Measurements from ENCODE around the gene DENND4C.
"Not testable (repeated sequence)": the region's sequence is repeated elsewhere in the genome, so short reads cannot be mapped to it uniquely, and the experiment has no call there.

DENND4C gene

DNA sequence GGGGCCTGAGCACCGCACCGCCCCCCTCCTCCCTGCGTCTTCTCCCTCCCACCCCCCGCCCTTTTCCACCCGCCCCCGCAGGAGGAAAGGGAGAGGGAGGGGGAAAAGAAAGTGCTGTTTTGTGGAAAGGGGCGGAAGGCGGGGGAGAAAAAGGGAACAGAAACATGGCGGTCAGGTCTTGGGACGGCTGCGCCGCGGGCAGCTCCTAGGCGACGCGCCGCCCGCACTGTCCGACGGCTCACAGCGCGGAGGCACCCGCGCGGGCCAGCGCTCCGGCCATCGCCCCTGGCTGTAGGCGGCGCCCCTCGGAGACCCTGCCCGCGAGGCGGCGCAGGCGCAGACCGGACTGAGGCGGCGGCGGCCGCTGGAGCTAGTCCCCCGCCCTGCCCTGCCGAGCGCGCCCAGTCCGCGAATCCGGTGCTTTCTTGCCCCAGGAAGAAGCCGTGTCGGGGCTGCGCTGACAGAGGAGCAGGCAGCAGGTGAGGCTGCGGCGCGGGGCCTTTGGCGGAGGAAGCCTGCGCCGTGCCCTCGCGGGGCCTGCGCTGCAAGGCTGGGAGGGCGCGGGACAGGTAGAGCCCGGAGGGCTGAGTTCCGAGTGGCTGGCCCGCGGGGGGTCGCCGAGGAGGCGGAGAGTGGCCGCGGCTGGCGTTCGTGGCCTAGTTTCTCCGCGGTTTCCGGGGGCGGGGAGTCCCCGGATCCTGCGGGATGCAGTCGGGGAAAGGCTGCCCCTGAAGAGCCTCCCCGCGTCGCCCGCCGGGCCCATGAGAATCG lies at the start of gene DENND4C:
TSS of gene DENND4C (plus strand) at position 339 of the 771 bp plus-strand sequence. CDS start 45,482 bp downstream, outside the sequence.
- peak; percentile 77 for DNase-seq

DNA sequence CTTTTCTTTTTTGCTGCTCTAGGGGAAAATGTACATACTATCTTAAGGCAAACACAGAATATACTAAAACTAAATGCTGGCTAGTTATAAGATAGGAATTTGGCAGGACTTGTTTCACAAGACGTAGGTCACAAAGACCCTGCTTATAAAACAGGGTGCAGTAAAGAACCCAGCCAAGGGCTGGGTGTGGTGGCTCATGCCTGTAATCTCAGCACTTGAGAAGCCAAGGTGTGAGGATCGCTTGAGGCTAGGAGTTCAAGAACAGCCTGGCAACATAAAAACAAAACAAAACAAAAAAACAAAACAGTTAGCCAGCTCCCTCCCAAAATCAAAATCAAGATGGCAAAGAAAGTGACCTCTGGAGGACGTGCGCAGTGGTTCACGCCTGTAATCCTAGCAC lies 49.5 kb upstream of the DENND4C start:
- DNase-seq: no peak

DNA sequence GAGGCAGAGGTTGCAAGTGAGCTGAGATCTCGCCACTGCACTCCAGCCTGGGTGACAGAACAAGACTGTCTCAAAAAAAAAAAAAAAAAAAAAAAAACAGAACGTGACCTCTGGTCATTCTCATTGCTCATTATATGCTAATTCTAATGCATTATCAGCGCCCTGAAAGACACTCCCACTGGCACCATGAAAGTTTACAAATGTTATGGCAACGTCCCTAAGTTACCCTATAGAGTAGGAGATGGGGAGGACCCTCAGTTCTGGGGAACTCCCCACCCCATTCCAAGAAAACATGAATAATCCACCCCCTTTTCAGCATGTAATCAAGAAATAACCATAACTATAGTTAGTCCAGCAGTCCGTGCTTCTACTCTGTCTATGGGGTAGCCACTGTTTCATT lies 48.9 kb upstream of the DENND4C start:
- no peak for DNase-seq

DNA sequence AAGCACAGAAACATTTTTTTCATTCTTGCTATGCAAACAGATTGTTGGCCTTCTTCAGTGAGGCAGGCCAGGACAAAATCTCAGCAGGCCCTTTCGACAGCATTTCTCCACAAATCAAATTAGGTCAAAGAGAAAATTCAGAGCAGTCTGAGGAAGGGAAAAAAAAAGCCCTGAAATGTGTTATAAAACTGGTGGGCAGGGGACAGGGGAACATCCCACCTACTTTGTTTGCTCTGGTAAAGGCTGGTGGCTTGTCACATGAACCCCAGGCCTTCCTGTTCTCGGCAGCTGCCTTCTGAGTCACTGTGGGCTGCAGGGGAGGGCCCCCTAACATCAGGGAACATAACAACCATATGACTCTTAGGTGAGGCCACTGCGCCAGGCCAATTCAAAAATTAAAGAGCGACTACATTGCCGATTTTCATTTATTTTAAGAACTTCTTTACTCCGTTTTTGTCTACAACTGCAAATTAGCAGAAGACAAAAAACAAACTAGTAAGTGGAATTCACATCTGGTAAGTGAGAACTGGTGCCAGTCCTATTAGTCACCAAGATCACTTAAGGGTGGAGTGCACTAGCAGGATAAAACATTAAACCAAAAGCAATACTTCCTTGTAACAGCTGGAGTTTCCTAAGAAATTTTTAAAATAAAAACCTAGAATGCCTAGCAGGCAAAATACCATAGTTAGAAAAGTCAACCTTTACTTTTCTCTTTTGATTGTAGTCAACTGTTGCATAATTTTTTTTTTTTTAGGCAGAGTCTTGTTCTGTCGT lies 46.2 kb upstream of the DENND4C start:
- DNase-seq: peak; percentile 40 to 91

DNA sequence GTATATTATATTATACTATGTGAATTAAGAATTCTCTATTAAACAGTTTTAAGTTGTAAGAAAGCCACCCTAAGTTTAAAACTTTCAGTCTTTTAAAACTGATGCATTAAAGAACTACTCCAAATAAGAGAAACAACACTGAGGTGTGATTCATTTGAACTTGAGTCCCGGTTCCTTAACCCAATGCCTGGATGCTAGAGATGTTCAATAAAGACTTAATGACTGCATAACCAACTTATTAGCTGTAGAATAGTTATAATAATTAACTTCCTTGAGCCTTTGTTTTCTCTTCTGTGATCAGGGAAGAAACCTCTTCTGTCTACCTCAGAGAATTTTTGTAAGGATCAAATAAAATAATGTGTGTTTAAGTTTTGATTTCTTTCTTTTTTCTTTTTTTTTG lies 45.3 kb upstream of the DENND4C start:
- no peak for DNase-seq

DNA sequence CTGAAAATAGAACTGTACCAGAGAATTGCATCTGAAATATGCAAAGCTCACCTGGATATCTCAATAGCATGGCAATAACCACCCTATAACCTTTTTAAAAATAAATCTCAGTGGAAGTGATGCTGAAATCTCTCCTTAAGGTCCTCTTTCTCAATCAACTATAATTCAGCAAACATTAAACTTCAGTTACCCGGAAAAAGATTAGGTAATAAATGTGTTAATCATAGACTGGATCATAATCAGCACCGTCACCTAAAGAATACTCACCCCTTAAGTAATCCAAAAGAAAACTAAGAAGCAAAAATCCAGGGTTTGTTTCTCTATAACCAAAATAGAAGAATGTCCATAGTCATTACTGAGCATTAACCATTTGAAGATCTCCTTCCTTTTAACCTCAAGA lies 44.3 kb upstream of the DENND4C start:
- no peak for DNase-seq

DNA sequence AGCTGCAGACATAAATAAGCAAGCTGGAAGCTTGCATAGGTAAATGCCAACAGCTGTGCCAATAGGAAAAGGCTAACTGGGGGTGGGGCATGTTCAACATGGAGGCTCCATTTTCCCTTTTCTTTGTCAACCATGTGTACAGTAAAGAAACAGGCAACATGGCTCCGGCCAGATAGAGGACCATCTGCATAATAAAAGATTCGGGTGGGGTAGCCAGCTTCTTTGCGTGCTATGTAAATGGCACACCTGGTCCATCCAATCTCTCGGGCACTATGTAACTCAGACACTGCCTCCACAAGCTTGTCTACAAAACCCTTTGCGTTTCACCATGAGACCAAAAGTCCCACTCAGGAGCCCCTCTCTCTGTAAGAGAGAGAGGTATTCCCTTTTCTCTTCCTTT lies 41.7 kb upstream of the DENND4C start:
- no peak for DNase-seq

DNA sequence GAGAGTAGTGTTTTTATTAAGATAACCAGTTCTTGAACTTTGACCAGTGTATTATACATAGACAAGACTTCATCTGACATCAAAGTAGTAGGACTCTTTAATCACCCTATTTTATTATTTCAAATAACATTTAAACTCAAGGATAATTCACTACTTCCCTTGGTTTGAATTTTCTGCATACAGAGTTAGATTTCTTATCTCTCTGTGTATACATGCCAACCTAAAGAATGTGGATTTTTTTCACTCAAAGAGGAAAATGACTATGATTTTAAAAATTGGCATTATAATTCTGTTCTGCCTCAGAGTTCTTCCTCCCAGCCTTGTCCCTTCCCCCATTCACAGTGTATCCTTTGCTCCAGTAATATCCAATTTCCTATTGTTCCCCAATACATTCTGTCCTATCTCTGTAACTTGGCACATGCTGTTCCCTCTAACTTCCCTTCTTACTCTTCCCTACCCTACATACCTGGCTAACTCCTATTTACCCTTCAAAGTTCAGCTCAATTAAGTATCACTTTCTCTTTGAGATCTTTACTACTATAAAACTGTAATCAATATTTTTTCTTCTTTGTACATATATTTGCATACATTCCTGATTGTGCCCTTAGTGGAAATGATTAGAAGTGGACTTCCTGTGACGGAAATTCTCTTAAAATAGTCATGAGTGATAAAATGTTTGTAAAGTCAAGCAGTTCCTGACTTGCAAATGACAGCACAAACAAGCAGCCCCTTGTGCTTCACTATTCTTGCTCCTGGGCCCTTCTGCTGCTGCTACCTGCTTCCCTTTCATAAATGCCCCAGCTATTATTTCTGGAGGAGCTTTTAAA lies 38.1 kb upstream of the DENND4C start:
- DNase-seq: no peak

DNA sequence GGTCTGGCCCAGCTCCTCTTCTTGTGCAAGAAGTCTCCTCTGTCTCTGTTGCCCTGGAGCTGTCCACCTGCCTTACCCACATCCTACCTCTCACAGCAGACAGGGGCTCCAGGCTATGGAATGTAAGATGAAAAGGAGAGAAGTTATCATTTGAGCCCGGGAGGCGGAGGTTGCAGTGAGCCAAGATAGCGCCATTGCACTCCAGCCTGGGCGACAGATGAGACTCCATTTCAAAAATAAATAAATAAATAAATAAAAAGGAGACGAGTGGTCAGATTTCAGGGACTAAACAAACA lies 37.5 kb upstream of the DENND4C start:
- no peak for DNase-seq

DNA sequence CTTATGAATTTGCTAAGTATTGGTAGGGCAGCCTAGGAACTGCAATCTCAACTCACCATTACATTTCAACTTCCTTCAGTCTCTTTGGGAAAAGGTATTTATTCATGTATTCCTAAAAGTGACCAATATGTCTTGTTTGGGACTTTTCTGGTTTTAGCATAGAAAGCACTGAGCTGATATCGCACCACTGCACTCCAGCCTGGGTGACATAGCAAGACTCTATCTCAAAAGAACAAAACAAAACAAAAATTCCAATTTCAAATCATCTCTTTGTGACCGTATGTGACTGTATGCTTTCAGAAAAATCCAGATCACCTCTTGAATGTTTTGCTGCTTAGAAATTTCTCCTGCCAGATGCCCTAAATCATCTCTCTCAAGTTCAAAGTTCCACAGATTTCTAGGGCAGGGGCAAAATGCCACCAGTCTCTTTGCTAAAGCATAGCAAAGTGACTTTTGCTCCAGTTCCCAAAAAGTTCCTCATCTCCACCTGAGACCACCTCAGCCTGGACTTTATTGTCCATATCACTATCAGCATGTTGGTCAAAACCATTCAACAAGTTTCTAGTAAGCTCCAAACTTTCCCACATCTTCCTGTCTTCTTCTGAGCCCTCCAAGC lies 37.0 kb upstream of the DENND4C start:
- DNase-seq: not testable (repeated sequence)

DNA sequence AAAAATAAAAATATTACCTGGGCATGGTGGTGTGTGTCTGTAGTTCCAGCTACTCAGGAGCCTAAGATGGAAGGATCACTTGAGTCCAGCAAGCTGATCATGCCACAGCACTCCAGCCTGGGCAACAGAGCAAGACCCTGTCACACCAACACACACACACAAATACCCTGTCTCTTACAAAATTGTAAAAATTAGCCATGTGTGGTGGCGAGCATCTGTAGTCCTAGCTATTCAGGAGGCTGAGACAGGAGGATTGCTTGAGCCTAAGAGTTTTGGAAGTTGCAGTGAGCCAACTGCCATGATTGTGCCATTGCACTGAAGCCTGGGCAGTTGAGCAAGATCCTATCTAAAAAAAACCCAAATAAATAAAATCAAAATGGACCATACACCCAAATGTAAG lies 32.1 kb upstream of the DENND4C start:
- DNase-seq: no peak

DNA sequence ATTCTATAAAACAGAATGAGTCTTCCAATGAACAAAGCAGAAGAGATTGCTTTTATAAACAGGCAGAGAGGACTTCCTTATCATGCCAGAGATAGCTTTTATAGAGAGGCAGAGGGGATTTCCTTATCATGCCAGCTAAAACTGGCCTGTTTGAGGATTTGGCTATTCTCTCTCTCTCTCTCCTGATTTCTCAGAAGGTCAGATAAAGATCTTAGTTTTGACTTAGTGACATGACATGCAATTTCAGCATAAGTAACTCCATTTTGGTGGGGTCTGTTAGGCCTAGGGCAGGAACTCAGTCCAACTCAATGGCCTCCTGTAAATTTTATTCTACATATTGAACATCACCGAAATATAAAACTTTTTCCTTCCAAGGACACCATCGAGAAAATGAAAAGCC lies 31.5 kb upstream of the DENND4C start:
- DNase-seq: peak in 1 of 2 donors; percentile 35

DNA sequence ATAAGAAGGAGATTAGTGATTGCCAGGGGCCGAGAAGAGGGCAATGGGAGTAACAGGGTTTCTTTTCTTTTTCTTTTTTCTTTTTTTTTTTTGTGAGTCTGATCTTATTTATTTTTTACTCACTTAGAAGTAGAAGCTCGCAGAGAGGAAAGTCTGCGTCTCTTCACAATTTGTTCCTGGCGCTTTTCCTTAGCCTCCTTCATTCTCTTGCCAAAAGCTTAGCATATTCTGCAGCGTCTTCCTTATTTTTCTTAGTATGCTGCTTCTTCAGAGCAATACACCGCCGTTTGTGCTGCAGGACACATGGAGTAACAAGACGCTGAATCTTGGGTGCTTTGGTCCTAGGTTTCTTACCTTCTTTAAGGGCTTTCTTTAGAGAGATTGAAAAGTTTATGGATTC lies 30.3 kb upstream of the DENND4C start:
- no peak for DNase-seq

DNA sequence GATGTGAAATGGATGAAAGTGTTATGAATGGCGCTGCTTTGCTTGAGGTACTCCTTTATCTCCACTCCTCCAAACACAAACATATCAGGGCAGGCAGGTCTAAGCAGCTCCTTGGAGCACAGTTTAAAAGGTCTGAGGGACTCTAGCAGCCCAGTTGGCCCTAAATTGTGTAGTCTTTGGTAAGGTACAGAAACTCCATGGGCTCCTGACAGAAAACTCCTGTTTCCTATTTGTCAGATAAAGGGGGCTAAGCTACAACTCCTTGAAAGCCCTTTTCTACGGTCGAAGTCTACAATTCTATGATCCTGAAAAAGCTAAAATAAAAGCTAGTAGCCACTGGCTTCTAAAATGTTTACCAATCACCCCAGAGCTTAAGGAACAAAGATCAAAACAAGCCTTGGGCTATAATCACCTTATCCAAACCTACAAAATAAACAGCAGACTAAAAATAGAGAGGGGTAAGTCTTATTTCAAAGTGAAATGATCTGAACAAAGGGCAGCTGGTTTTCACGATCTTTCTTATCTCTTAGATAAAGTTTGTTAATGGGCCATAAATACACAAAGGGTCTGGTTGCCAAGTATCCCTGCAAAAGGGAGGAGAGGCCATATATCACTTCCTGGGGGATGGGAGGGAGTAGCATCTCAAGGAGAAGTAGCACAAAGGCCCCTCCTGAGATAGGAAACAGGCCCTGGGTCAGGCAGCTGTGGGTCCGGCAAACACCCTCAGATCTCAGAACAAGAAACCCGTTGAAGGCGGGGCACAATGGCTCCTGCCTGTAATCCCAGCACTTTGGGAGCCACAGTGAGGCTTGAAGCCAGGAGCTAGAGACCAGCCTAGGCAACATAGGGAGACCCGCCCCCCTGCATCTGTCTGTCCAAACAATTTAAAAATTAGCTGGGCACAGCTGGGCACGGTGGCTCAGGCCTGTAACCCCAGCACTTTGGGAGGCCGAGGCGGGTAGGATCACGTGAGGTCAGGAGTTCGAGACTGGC lies 28.3 kb upstream of the DENND4C start:
- no peak for DNase-seq

DNA sequence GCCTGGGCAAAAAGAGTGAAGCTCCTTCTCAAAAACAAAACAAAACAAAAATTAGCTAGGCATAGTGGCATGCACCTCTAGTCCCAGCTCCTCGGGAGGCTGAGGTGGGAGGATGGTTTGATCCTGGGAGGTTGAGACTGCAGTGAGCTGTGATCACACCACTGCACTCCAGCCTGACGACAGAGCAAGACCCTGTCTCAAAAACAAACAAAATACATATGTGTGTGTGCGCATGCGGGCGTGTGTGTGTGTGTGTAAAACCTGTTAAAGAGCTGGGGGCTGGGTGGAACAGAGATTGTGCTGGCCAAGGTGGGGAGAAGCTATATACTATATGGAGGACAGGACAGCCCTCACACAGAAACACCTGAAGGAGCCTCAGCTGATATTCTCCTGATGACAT lies 27.4 kb upstream of the DENND4C start:
- DNase-seq: no peak

DNA sequence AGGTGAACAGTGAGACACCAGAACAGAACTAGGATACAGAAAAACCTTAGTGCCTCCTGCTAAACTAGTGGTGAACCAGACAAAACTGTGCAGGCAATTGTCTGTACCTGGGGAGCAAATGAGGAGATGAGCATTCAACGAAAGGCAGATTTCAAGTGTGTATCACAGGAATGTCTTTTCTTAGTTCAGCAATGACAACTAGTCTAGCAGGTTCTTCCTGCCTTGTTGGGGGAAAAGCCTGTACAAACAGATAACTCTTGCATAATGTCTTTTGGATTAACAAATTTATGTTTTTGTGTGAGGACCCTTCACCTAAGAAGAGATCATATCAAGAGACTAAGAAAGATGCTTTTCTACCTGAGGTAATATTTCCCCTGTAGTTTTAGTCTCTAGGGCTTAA lies 21.8 kb upstream of the DENND4C start:
- no peak for DNase-seq

DNA sequence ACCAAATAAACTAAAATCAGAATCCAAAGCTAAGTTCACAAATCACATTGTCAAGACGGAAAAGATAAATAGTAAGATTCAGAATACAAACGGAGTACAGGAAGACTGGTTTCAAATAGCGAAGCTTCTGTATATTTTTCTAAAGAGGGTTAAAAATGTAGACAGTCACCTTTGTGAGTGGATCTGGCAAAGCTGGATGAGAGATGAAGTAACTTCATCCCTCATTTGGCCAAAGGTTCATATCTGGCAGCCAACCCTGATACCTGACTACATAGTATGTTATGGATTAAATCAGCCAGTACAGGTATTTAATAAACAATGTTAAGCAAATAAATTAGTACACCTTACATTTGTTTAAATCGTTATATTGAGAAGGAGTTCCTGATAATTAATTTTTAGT lies 21.3 kb upstream of the DENND4C start:
- DNase-seq: no peak

DNA sequence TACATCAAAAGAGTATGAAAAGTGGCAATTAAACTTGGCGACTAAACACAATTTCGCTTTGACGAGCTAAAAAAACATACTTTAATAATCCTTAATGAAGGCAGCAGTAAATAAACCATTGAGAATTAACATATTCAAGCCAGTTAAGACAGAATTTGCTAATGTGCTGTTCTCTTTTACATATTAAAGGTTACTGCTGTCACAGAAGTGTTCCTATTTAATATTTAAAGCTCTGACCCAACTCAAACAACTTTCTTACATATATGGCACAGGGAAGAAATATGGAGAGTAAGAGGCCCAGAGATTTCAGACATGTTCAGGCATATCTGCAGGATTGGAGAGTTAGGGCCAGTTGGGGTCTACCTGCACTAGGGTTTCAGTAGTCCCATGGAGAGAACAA lies 16.7 kb upstream of the DENND4C start:
- no peak for DNase-seq

DNA sequence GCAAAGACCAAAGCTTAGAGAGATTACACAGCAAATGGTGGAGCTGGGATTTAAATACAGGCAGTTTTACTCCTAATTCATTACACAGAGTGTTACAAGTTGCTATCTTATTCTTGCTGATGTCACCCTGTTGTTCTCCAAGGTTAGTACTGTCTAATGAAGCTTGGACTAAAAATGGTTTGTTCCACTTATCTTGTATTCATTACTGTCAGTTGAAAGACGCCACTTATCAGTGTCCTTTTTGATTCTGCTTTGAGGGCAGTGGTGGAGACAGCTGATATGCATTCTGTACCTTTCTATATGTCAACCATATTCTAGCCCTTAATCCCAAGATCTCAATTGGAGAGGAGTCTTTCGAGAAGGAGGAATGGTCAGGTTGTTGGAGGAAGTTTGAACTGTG lies 14.0 kb upstream of the DENND4C start:
- DNase-seq: no peak

DNA sequence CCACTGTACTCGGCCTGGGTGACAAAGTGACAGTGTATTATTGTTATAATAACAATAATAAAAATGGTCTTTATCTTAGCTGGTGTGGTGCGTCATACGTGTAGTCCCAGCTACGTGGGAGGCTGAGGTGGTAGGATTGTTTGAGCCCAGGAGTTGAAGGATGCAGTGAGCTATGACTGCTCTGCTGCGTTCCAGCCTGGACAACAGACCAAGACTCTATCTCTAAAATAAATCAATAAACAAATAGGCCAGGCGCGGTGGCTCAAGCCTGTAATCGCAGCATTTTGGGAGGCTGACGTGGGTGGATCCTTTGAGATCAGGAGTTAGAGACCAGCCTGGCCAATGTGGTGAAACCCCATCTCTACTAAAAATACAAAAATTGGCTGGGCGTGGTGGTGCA lies 9.2 kb upstream of the DENND4C start:
- DNase-seq: no peak

DNA sequence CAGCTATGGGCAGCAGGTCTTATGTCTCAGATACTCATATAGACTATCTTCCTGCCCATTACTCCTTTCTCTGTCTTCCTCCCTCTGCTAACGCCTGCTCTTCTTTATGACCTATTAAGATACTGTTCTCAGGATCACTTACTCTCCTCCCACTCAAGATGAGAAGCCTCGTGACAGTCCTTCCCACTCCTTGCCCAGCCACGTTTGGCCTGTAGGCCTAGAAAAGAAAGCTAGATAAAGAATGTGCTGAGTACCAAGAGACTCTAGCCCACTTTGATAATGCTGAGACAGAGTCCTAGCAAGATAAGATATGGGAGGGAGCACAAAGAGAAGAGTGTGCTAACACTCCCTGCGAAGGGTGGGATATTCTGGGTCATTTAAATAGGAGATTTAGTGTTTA lies 6.8 kb upstream of the DENND4C start:
- no peak for DNase-seq

DNA sequence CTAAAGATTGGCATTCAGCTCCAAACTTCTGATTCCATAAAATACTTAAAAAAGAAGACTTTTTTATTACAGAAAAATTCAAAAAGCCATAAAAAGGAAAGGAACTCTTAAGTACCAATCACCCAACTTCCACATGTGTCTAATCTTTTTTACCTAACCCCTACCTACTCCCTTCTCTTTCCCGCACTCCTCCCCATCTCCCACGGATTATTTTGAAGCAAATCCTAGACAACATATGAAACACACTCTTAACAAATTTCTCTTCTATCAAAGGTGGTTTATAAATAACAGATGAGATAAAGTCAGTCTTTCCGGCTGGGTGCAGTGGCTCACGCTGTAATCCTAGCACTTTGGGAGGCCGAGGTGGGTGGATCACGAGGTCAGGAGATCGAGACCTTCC lies 5.9 kb upstream of the DENND4C start:
- DNase-seq: no peak
